SK-N-SH (cell line): ENCODE measurements around the gene PIK3R3. TPM values are rescaled to one million over a fixed set of nuclear protein-coding genes. Genes with fewer than 3 reads are reported as not detected.

Experiments
- CTCF ChIA-PET: fragments of 300-600, 350-600 bp; formaldehyde crosslinking; extraction: SDS; loops from one replicate; lab custom pipeline; 2021; lab: Yijun Ruan, JAX
- POLR2A ChIA-PET: fragments of 350-600 bp; sonication (Branson Sonifier 250); formaldehyde crosslinking; extraction: SDS; loops from one replicate; lab custom pipeline; 2020; ENCODE audit warnings: antibody characterized with exemption, inconsistent platforms; lab: Yijun Ruan, JAX
- DNase-seq: peaks from one replicate; pipeline ENCODE4 v3.0.0; 2012
- H2AFZ ChIP-seq: fragments of 200-600 bp; sonication (generic); 2 replicates; pipeline ENCODE4 v1.8.1; 2016; ENCODE audit warnings: antibody characterized with exemption, mild to moderate bottlenecking, low read depth
- H3F3A ChIP-seq: fragments of 200-600 bp; sonication (generic); replicated peaks from 2 replicates; pipeline ENCODE3; 2016; ENCODE audit warnings: antibody characterized with exemption, mild to moderate bottlenecking; ENCODE audit not compliant: insufficient read depth
- H3K27ac ChIP-seq, 2 experiments: fragments of 200-500 bp in 1 of 2; fragments of 200-600 bp in 1 of 2; sonication (Bioruptor generic) in 1 of 2; sonication (generic), shearing (Covaris generic) in 1 of 2; 2 replicates each; pipeline versions ENCODE4 v1.5.1 to v1.6.1; 2014 to 2016; ENCODE audit warnings: low read depth in 2 of 2, inconsistent platforms in 1 of 2, low read length in 1 of 2, mild to moderate bottlenecking in 1 of 2, mixed read lengths in 1 of 2
- H3K27me3 ChIP-seq: fragments of 200-600 bp; sonication (generic), shearing (Covaris generic); 2 replicates; pipeline ENCODE4 v1.6.1; 2016; ENCODE audit warnings: mixed run types; ENCODE audit not compliant: insufficient read depth
- H3K36me3 ChIP-seq, 2 experiments: fragments of 200-500 bp in 1 of 2; fragments of 200-600 bp in 1 of 2; sonication (Bioruptor generic) in 1 of 2; sonication (generic) in 1 of 2; replicated peaks in 1 of 2; 2 replicates each; pipeline versions ENCODE3 to v1.5.1; 2014 to 2016; ENCODE audit warnings: low read length in 1 of 2, mild to moderate bottlenecking in 1 of 2; ENCODE audit not compliant: insufficient read depth in 2 of 2, control insufficient read depth in 1 of 2
- H3K4me1 ChIP-seq, 2 experiments: fragments of 200-500 bp in 1 of 2; fragments of 200-600 bp in 1 of 2; sonication (Bioruptor generic) in 1 of 2; sonication (generic), shearing (Covaris generic) in 1 of 2; 2 replicates each; pipeline versions ENCODE4 v1.5.1 to v1.6.1; 2014 to 2016; ENCODE audit warnings: low read depth in 1 of 2, low read length in 1 of 2, mixed run types in 1 of 2; ENCODE audit not compliant: insufficient read depth in 2 of 2, control insufficient read depth in 1 of 2
- H3K4me2 ChIP-seq: fragments of 200-600 bp; sonication (generic), shearing (Covaris generic); 2 replicates; pipeline ENCODE4 v1.6.1; 2017; ENCODE audit warnings: mixed run types
- H3K4me3 ChIP-seq, 2 experiments: fragments of 200-500 bp in 1 of 2; fragments of 200-600 bp in 1 of 2; sonication (Bioruptor generic) in 1 of 2; sonication (generic), shearing (Covaris generic) in 1 of 2; 2 replicates each; pipeline versions ENCODE4 v1.5.1 to v1.8.1; 2014 to 2016; ENCODE audit warnings: low read depth in 2 of 2, inconsistent platforms in 1 of 2, low read length in 1 of 2, mild to moderate bottlenecking in 1 of 2, mixed read lengths in 1 of 2, moderate library complexity in 1 of 2
- H3K79me2 ChIP-seq: fragments of 200-600 bp; sonication (generic); 2 replicates; pipeline ENCODE4 v1.8.1; 2017; ENCODE audit warnings: mild to moderate bottlenecking; ENCODE audit not compliant: insufficient read depth
- H3K9ac ChIP-seq: fragments of 200-600 bp; sonication (generic); 2 replicates; pipeline ENCODE4 v1.6.1; 2017; ENCODE audit warnings: mixed run types
- H3K9me2 ChIP-seq: fragments of 200-600 bp; sonication (generic); 2 replicates; pipeline ENCODE4 v1.6.1; 2017; ENCODE audit warnings: mixed run types
- H3K9me3 ChIP-seq: fragments of 200-600 bp; sonication (generic); 2 replicates; pipeline ENCODE4 v1.6.1; 2017; ENCODE audit warnings: mixed run types, mild to moderate bottlenecking, moderate library complexity
- H4K20me1 ChIP-seq: fragments of 200-600 bp; sonication (generic); 2 replicates; pipeline ENCODE4 v1.6.1; 2017; ENCODE audit warnings: mild to moderate bottlenecking, mixed run types; ENCODE audit not compliant: insufficient read depth
- ELF1 ChIP-seq: IDR thresholded peaks from 2 replicates; pipeline ENCODE4 v1.4.0; 2012
- FOSL2 ChIP-seq: IDR thresholded peaks from 2 replicates; pipeline ENCODE4 v1.4.0; 2012; ENCODE audit warnings: low read depth, mild to moderate bottlenecking, moderate library complexity, borderline replicate concordance
- FOXM1 ChIP-seq: IDR thresholded peaks from 2 replicates; pipeline ENCODE4 v1.4.0; 2012; ENCODE audit warnings: low read depth, mild to moderate bottlenecking
- GATA2 ChIP-seq: sonication (generic); formaldehyde crosslinking; IDR thresholded peaks from 2 replicates; pipeline ENCODE4 v1.5.0; 2020; ENCODE audit warnings: mild to moderate bottlenecking, missing genetic modification reagents
- JUND ChIP-seq: IDR thresholded peaks from 2 replicates; pipeline ENCODE4 v1.4.0; 2012
- MEF2A ChIP-seq: IDR thresholded peaks from 2 replicates; pipeline ENCODE4 v1.4.0; 2012; ENCODE audit warnings: low read depth, borderline replicate concordance
- MXI1 ChIP-seq: IDR thresholded peaks from 2 replicates; pipeline ENCODE4 v1.6.1; 2012; ENCODE audit warnings: mild to moderate bottlenecking, low read depth, low read length, improper control_type of control experiment
- NFIC ChIP-seq: IDR thresholded peaks from 2 replicates; pipeline ENCODE4 v1.4.0; 2012; ENCODE audit warnings: borderline replicate concordance
- NRF1 ChIP-seq: IDR thresholded peaks from 2 replicates; pipeline ENCODE4 v1.6.1; 2012; ENCODE audit warnings: low read depth, mild to moderate bottlenecking, low read length
- RAD21 ChIP-seq: IDR thresholded peaks from 2 replicates; pipeline ENCODE4 v1.6.1; 2012; ENCODE audit warnings: mild to moderate bottlenecking, low read length
- SIN3A ChIP-seq: IDR thresholded peaks from 2 replicates; pipeline ENCODE4 v1.6.1; 2012; ENCODE audit warnings: low read depth, mild to moderate bottlenecking, low read length, moderate library complexity, borderline replicate concordance
- TAF1 ChIP-seq: IDR thresholded peaks from 2 replicates; pipeline ENCODE4 v1.6.1; 2012; ENCODE audit warnings: low read depth, mild to moderate bottlenecking, low read length, moderate library complexity, borderline replicate concordance
- TCF12 ChIP-seq: IDR thresholded peaks from 2 replicates; pipeline ENCODE4 v1.4.0; 2012
- TEAD4 ChIP-seq: IDR thresholded peaks from 2 replicates; pipeline ENCODE4 v1.4.0; 2012; ENCODE audit warnings: mild to moderate bottlenecking, borderline replicate concordance; ENCODE audit not compliant: insufficient read depth
- USF1 ChIP-seq: IDR thresholded peaks from 2 replicates; pipeline ENCODE4 v1.4.0; 2012; ENCODE audit warnings: low read depth, borderline replicate concordance
- USF2 ChIP-seq: fragments of 150-350 bp; IDR thresholded peaks from 2 replicates; pipeline ENCODE4 v1.6.1; 2017; ENCODE audit warnings: antibody characterized with exemption, low read length, low read depth, borderline replicate concordance
- YY1 ChIP-seq: IDR thresholded peaks from 2 replicates; pipeline ENCODE4 v1.4.0; 2012; ENCODE audit warnings: low read depth, mild to moderate bottlenecking
- WGBS: methylation state at CpG from one replicate; pipeline ENCODE4 v1.1.6; 2017; ENCODE audit warnings: low lambda C conversion rate; 5-methylcytosine and 5-hydroxymethylcytosine counted together
- polyA plus RNA-seq, 3 experiments: library from polyadenylated mRNA; depleted of rRNA; stranded (reverse); fragments of >200 nt; gene quantifications; 2 replicates each; pipeline ENCODE4 v1.2.3, GENCODE V29; 2012
- TF ChIP-seq, protein P1 (sequence below): IDR thresholded peaks from 2 replicates; pipeline ENCODE4; 2012

PIK3R3 gene
- polyA plus RNA-seq, 1 of the 3 experiments (the other 2 are of a cell fraction): 4.0 TPM

- no peak overlapping the region for H3K4me3 ChIP-seq
- no peaks in the 10 kb centered on the region for H3F3A ChIP-seq
- H3K27ac ChIP-seq: no peak overlapping the region; a peak in 1 of 4 replicates
- H4K20me1 ChIP-seq: no peaks in the 10 kb centered on the region
- no peaks in the 10 kb centered on the region for H3K9me2 ChIP-seq
- no peak overlapping the region for H2AFZ ChIP-seq
- H3K36me3 ChIP-seq: peaks cover 0 to 46% of the 10 kb centered on the region in 2 experiments
- H3K9me3 ChIP-seq: no peaks in the 10 kb centered on the region
- ChIA-PET POLR2A (no interaction called here), CTCF (interaction anchor here (1.1 to 1.8 kb wide), 2 partner anchors 150 to 193 kb away, joined by 3 to 4 read pairs; no protein-coding TSS in a partner anchor)
- H3K4me2 ChIP-seq: no peak overlapping the region
- H3K79me2 ChIP-seq: no peaks in the 10 kb centered on the region
- no peaks in the 10 kb centered on the region for H3K27me3 ChIP-seq
- TF ChIP-seq USF2: no peak
- peak; percentile 33; the same call in 1 of the 2 replicates for TF ChIP-seq FOSL2
- H3K4me1 ChIP-seq: peaks cover 0 to 11% of the 10 kb centered on the region in 2 experiments; a peak in 1 of 4 replicates
- no peak overlapping the region for H3K9ac ChIP-seq
- WGBS: 84% methylated on average over 10 of the region's 26 CpGs
- peak; percentile 22 for DNase-seq
These were observed 101.4 kb downstream of the PIK3R3 start for GRCh38 chr1:46030876-46031660.

GRCh38 chr1:46030074-46030870 is 102.2 kb downstream of the PIK3R3 start:
- no peaks in the 10 kb centered on the region for H3K27me3 ChIP-seq
- ChIA-PET CTCF (interaction anchor here (1.0 to 1.7 kb wide), 4 partner anchors 8 to 193 kb away, joined by 3 to 5 read pairs (median 4); no protein-coding TSS in a partner anchor), POLR2A (no interaction called here)
- no peak overlapping the region; a peak in 1 of 4 replicates for H3K27ac ChIP-seq
- H3K9me2 ChIP-seq: no peaks in the 10 kb centered on the region
- no peak for DNase-seq
- no peak overlapping the region for H3K9ac ChIP-seq
- no peak overlapping the region for H2AFZ ChIP-seq
- no peaks in the 10 kb centered on the region for H3F3A ChIP-seq
- WGBS: 98% methylated on average over 8 of the region's 18 CpGs
- H3K4me1 ChIP-seq: peaks cover 0 to 16% of the 10 kb centered on the region in 2 experiments; a peak in 1 of 4 replicates
- H3K36me3 ChIP-seq: peaks cover 0 to 45% of the 10 kb centered on the region in 2 experiments
- H4K20me1 ChIP-seq: no peaks in the 10 kb centered on the region
- no peaks in the 10 kb centered on the region for H3K79me2 ChIP-seq
- H3K4me3 ChIP-seq: no peak overlapping the region
- H3K9me3 ChIP-seq: no peaks in the 10 kb centered on the region
- TF ChIP-seq FOXM1 (no peak), TCF12 (no peak), TAF1 (no peak), JUND (no peak), ELF1 (no peak), MXI1 (no peak), MEF2A (no peak), NFIC (no peak), NRF1 (no peak), SIN3A (no peak), GATA2 (CRISPR knock-in tag) (no peak), USF1 (no peak), YY1 (no peak), TEAD4 (no peak), RAD21 (no peak)
- TF ChIP-seq, protein P1, sequence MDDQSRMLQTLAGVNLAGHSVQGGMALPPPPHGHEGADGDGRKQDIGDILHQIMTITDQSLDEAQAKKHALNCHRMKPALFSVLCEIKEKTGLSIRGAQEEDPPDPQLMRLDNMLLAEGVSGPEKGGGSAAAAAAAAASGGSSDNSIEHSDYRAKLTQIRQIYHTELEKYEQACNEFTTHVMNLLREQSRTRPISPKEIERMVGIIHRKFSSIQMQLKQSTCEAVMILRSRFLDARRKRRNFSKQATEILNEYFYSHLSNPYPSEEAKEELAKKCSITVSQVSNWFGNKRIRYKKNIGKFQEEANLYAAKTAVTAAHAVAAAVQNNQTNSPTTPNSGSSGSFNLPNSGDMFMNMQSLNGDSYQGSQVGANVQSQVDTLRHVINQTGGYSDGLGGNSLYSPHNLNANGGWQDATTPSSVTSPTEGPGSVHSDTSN: no peak
- H3K4me2 ChIP-seq: no peak overlapping the region
